Measurements from ENCODE around the gene RDM1. TPM values are rescaled to one million over a fixed set of nuclear protein-coding genes. Genes with fewer than 3 reads are reported as not detected.

The RDM1 gene
- 0.16 TPM in 1 of 2 replicates, not detected in the other for total RNA-seq

GRCh38 chr17:35930211-35931065 lies at the start of gene RDM1:
Gene RDM1 (minus strand): TSS chr17:35930773. CDS start chr17:35930727, 46 bp downstream.

GRCh38 chr17:35943537-35943936 lies 13.0 kb upstream of the RDM1 start, which contains the start of gene LYZL6:
Gene LYZL6 (minus strand): TSS chr17:35943713. CDS start chr17:35939356, 4,357 bp downstream.

GRCh38 chr17:35879773-35880654 lies 50.6 kb downstream of the RDM1 start, which contains the start of gene CCL5:
Gene CCL5 (minus strand): TSS chr17:35880360.

GRCh38 chr17:35868737-35869136 lies 61.8 kb downstream of the RDM1 start, which contains the start of gene HEATR9:
Gene HEATR9 (minus strand): TSS chr17:35868891. CDS start chr17:35868742, 149 bp downstream.

Other genes with a start within 250 kb of the RDM1 start
- 1.1 and 1.3 TPM in 2 replicates for gene RASL10B, start 199.1 kb downstream of the RDM1 start, total RNA-seq
- not detected in 2 replicates for gene GAS2L2, start 177.5 kb downstream of the RDM1 start, total RNA-seq
- gene C17orf50, start 169.9 kb downstream of the RDM1 start, total RNA-seq: not detected in 2 replicates
- 1.4 and 1.5 TPM in 2 replicates for gene MMP28, start 135.1 kb downstream of the RDM1 start, total RNA-seq
- 46.5 and 64.6 TPM in 2 replicates for gene TAF15, start 121.3 kb downstream of the RDM1 start, total RNA-seq
- gene HEATR9, start 61.9 kb downstream of the RDM1 start, total RNA-seq: not detected in 2 replicates
- gene CCL5, start 50.4 kb downstream of the RDM1 start, total RNA-seq: not detected in 2 replicates
- not detected in 2 replicates for gene LYZL6, start 12.9 kb upstream of the RDM1 start, total RNA-seq
- gene CCL16, start 50.7 kb upstream of the RDM1 start, total RNA-seq: not detected in 2 replicates
- not detected in 2 replicates for gene CCL14, start 56.0 kb upstream of the RDM1 start, total RNA-seq
- not detected in 2 replicates for gene CCL15, start 70.8 kb upstream of the RDM1 start, total RNA-seq
- not detected in 2 replicates for gene CCL23, start 87.2 kb upstream of the RDM1 start, total RNA-seq
- gene CCL18, start 133.5 kb upstream of the RDM1 start, total RNA-seq: not detected in 2 replicates
- gene CCL3, start 159.4 kb upstream of the RDM1 start, total RNA-seq: not detected in 2 replicates
- not detected in 2 replicates for gene CCL4, start 173.1 kb upstream of the RDM1 start, total RNA-seq
- 2.6 and 3.2 TPM in 2 replicates for gene TBC1D3B, start 245.9 kb upstream of the RDM1 start, total RNA-seq

All from bronchial smooth muscle cell (primary cell).